GM21717 (cell line): ENCODE measurements around the gene MAGI1.
"Not testable (repeated sequence)": the region's sequence is repeated elsewhere in the genome, so short reads cannot be mapped to it uniquely, and the experiment has no call there.

Experiments
- ATAC-seq: cut with Tn5 transposase; IDR thresholded peaks from one replicate; pipeline ENCODE4 v1.9.1; 2021; ENCODE audit warnings: mild to moderate bottlenecking, moderate library complexity; ENCODE audit not compliant: unreplicated experiment

The MAGI1 gene

GRCh38 chr3:65576966-65577365, 461.8 kb downstream of the MAGI1 start:
- ATAC-seq: no peak

- ATAC-seq: no peak
These were observed 462.5 kb downstream of the MAGI1 start for GRCh38 chr3:65576228-65576627.

- ATAC-seq: no peak
These were observed 463.3 kb downstream of the MAGI1 start for GRCh38 chr3:65575376-65575840.

GRCh38 chr3:65573548-65574116, 465.1 kb downstream of the MAGI1 start:
- no peak for ATAC-seq

- ATAC-seq: no peak
These were observed 466.4 kb downstream of the MAGI1 start for GRCh38 chr3:65572175-65572777.

GRCh38 chr3:65569845-65570405, 468.8 kb downstream of the MAGI1 start:
- ATAC-seq: no peak

- ATAC-seq: no peak
These were observed 469.6 kb downstream of the MAGI1 start for GRCh38 chr3:65569129-65569528.

GRCh38 chr3:65568497-65568896, 470.2 kb downstream of the MAGI1 start:
- no peak for ATAC-seq

- ATAC-seq: not testable (repeated sequence)
These were observed 473.0 kb downstream of the MAGI1 start for GRCh38 chr3:65565744-65566143.

- ATAC-seq: no peak
These were observed 474.2 kb downstream of the MAGI1 start for GRCh38 chr3:65564483-65564882.

GRCh38 chr3:65563861-65564260, 474.9 kb downstream of the MAGI1 start:
- no peak for ATAC-seq

GRCh38 chr3:65562447-65562846, 476.3 kb downstream of the MAGI1 start:
- no peak for ATAC-seq

GRCh38 chr3:65561617-65562016, 477.1 kb downstream of the MAGI1 start:
- no peak for ATAC-seq

GRCh38 chr3:65560901-65561300, 477.8 kb downstream of the MAGI1 start:
- no peak for ATAC-seq

- no peak for ATAC-seq
These were observed 478.6 kb downstream of the MAGI1 start for GRCh38 chr3:65560133-65560532.

GRCh38 chr3:65559643-65560042, 479.1 kb downstream of the MAGI1 start:
- ATAC-seq: no peak

- ATAC-seq: no peak
These were observed 479.9 kb downstream of the MAGI1 start for GRCh38 chr3:65558826-65559225.

- no peak for ATAC-seq
These were observed 480.7 kb downstream of the MAGI1 start for GRCh38 chr3:65557899-65558564.

- no peak for ATAC-seq
These were observed 481.7 kb downstream of the MAGI1 start for GRCh38 chr3:65556934-65557577.

GRCh38 chr3:65552434-65552833, 486.3 kb downstream of the MAGI1 start:
- ATAC-seq: no peak

- ATAC-seq: no peak
These were observed 486.8 kb downstream of the MAGI1 start for GRCh38 chr3:65551945-65552344.

- ATAC-seq: no peak
These were observed 488.6 kb downstream of the MAGI1 start for GRCh38 chr3:65550137-65550536.
